HG02678 (cell line): ENCODE measurements around the gene PELI2.

Experiments used
- ATAC-seq: cut with Tn5 transposase; IDR thresholded peaks from one replicate; pipeline ENCODE4 v1.9.1; 2021; ENCODE audit warnings: mild to moderate bottlenecking, moderate library complexity; ENCODE audit not compliant: unreplicated experiment

Gene PELI2, protein sequence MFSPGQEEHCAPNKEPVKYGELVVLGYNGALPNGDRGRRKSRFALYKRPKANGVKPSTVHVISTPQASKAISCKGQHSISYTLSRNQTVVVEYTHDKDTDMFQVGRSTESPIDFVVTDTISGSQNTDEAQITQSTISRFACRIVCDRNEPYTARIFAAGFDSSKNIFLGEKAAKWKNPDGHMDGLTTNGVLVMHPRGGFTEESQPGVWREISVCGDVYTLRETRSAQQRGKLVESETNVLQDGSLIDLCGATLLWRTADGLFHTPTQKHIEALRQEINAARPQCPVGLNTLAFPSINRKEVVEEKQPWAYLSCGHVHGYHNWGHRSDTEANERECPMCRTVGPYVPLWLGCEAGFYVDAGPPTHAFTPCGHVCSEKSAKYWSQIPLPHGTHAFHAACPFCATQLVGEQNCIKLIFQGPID

GRCh38 chr14:56117765-56118610, at the start of gene PELI2:
Gene PELI2 (plus strand): TSS chr14:56118411. CDS start chr14:56118661, 250 bp downstream.
- ATAC-seq, result peak; percentile 81

DNA sequence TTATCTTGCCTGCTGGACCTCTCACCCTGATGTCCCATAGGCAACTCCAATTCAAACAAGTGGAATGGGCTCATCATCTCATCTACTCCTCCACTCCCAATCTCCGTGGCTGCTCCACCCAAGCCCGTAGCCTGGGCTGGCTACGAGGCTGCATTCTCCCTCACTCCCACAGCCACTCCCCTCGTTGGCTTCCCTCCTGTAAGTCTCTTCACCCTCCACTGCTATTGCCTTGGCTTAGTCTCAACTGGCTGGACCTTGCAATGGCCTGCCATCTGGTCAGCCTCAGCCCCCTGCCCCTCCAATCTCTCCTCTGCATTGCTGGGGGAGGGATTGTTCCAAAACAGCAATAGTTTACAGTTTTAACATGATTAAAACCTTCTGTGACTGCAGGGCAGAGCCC, 44.4 kb upstream of the PELI2 start:
- ATAC-seq, result no peak

GRCh38 chr14:56075301-56075700, 42.9 kb upstream of the PELI2 start:
- no peak for ATAC-seq

DNA sequence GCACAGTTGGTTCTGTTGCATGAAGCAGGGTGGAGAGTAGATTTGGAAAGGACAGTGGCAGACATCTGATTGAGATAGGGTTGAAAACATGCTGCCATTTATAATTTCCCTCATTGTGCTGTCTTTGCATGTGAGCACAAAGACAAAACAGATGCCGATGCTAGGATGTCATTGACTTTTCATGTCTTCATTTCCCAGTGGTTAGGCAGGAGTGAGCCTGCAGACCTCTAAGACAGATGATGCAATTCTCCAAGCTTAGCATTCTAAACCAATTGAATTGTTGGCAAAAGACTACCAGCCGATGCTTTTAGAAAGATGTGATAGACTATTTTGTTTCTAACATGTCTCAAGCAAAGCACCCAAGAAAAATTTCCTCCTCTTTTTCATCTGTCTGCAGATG, 37.1 kb upstream of the PELI2 start:
- no peak for ATAC-seq

GRCh38 chr14:56082880-56083279, 35.3 kb upstream of the PELI2 start:
- no peak for ATAC-seq

GRCh38 chr14:56085471-56085870, 32.7 kb upstream of the PELI2 start:
- ATAC-seq, result no peak

DNA sequence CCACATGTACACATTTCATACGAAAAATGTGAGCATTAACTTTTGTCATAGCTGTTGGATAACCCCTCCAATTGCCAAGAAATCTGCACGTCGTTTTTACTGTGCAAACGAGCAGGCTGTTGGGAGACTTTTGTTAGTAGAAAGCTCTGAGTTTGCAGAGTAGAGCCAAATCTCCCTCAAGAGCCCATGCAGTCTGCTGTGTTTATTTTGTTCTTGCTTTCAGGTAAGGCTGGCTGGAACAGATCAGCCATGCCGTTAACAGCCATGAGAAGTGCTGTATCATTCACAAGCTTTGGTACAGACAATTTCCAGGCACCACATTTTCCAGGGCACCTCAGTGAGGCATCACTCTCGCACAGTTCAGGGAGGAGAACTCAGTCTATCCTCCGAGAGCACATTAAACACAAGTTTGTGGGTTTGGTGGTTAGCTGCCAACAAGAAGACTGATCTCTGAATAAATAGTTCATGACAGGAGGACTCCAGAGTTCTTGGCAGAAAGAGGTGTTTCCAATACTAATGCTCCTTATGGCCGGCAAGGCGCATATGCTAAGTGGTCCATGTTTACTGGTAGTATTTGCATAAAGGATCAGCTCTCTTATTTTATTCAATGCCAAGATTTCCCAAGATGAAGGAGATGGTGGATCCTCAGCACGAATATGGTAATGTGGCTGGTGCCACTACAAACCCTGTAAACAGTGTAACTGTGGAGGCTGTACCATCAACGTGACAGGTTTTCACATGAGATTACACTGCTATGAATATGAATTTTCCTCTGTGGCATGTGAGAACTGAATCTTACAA, 30.3 kb upstream of the PELI2 start:
- no peak for ATAC-seq

- ATAC-seq, result no peak
These were observed 29.3 kb upstream of the PELI2 start for GRCh38 chr14:56088941-56089340.

DNA sequence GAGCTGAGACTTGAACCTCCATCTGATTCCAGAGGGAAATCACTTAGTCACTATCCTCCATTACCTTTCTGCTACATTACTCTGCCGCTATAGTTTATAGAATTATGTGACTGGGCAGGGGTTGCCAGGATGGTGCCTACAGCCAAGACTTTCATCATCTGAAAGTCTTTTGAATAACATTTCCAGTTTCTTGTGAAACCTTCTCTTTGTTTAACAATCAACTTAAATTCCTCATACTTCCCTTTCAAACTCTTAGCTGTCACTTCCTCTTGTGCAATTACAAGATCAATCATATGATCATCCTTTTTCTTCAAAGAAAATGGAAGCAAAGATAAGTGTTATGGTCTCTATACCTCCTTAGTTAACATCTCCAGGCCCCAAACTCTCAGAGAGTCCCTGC, 25.4 kb upstream of the PELI2 start:
- no peak for ATAC-seq

GRCh38 chr14:56094076-56094475, 24.1 kb upstream of the PELI2 start:
- no peak for ATAC-seq

DNA sequence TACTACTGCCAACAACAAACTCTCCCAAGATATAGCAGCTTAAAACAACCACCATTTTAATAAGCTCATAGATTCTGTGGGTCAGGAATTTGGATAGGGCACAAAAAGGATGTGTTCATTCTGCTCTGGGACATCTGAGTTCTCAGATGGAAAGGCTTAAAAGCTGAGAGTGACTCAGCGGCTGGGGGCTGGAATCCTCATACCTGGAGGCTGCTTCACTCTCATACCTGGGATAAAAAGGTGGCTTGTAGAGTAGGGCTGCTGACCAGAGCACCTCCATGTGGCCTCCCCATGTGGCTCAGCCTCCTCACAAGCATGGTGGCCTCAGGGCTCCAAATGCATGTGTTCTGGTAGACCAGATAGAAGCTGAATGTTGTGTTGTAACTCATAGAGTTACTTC, 20.2 kb upstream of the PELI2 start:
- no peak for ATAC-seq

DNA sequence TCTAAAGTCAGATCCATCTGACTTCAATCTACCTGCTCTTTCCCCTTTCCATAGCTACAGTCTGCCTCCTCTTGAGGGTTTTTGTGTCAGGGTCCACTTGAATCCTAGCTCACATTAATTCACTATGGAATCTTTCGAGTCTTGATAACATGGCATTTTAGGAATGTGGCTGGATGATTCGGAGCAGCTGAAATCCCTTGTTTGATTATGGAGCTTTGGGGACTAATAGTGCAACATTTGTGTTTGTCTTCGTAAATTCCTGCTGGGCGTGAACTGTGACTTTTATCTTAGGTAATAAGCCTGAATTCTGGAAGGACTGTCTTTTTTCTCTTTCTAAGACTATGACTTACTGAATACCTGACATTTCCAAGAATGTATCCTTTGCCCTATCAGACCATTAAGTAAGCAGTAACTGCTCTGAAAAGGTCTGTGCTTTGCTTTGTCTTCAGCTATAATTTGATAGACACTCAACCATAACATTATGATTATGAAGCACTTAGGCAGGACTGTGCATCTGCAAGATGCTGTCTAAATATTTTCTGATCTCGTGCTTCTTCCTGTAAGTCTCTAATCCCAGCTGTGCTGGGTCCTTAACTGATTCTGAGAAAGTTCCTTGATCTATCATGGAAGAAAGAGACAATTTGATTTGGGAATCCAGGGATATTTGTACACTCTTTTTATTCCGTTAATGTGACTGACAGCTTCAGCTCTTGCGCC, 19.0 kb upstream of the PELI2 start:
- no peak for ATAC-seq

DNA sequence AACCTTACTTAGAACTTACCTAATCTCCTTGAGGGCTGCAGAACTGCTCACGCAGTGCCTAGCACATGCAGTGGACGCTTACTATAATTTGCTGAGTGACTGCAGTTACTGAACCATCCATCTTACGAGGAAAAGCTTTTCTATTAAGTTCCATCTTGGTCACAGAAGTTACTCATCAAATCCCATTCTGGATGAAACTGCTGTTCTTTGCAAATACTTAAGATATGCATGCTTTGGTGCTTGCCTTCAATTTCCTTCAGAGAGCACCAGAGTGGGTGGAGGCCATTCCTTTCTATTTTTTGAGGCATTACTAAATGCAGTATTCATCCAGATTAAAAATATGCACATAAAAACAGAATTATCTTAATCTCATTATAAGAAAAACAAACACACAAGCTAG, 17.7 kb upstream of the PELI2 start:
- no peak for ATAC-seq

- no peak for ATAC-seq
These were observed 15.3 kb upstream of the PELI2 start for GRCh38 chr14:56102941-56103340.

- no peak for ATAC-seq
These were observed 10.6 kb upstream of the PELI2 start for GRCh38 chr14:56107615-56108014.

DNA sequence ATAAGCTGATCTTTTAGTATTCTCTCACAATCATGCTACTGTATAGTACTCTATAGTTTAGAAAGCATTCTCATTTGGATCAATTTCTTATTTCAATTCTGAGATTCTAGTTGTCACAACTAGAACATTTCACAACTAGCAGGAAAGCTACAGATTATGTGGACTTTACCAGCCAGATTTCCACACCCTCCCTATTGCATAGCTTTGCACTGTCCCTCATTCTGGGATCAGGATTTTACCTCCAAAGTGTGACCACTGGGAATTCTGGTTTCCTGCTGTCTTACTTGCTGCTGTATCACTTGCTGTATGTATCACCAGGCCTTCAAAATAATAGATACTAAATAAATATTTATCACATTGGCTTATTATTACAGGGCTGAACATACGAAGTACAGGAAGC, 10.2 kb upstream of the PELI2 start:
- no peak for ATAC-seq

DNA sequence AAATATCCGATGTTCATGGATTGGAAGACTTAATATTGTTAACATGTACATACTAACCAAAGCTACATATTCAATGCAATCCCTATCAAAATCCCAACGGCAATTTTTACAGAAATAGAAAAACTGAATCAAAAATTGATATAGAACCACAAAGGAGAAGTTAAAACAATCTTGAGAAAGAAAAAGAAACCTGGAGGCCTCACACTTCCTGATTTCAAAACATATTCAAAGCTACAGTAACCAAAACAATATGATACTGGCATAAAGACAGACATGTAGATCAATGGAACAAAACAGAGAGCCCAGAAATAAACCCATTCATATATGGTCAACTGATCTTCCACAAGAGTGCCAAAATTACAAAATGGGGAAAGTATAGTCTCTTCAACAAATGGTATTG, 5.4 kb upstream of the PELI2 start:
- no peak for ATAC-seq

- no peak for ATAC-seq
These were observed 2.8 kb upstream of the PELI2 start for GRCh38 chr14:56115334-56115870.

DNA sequence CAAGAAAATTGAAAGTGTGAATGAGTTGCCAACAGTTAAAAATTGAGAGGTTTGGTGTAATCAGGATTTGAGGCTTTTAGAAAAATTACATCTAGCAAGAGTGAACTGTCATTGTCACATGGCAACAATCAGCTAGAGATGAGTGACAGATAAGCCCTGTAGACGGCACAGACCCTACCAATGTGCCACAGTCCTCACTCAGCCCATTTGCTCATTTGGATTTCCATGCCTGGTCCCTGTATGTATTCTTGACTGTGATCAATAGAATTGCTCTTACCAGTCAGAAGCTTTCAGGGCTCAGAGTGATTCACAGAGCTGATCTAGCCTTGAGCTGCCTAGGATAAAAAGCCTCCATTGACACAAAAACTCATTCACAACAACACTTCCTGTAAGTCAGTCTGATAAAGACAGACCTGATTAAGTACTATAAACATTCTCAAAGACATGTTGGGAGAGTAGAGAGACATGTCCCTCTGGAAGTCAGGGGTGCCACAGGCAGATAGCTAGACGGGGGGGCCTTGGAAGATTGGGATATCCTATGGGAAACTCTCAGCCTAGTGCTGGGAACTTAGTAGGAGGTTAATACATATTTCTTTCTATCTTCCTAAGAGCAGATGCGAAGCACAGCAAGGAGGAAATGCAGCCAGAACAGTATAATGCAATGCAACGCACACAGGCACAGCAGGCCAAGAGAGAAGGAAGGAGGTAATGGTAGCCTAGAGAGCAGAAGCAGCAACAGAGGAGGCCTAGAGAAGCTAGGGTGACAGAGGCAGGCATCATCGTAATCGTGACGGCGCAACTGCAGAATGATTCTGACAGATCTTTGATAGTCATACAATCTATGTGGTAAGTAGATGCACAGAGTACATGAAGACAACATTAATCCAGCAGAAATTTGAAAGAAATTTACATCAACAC, 2.0 kb upstream of the PELI2 start:
- ATAC-seq, result no peak
